HCT116 (cell line): ENCODE data around the gene PITRM1. TPM values are rescaled to one million over a fixed set of nuclear protein-coding genes. Genes with fewer than 3 reads are reported as not detected.

ENCODE experiments used
- ATAC-seq: fragments of 200-7000 bp; cut with Tn5 transposase; 2 replicates; pipeline ENCODE4 v1.9.1; 2020; ENCODE audit warnings: mild to moderate bottlenecking, moderate library complexity
- BruUV-seq: library from RNA; stranded (reverse); fragments of 400-500 nt; replicated peaks from 2 replicates; lab custom pipeline; 2021; lab: Mats Ljungman, UMichigan
- CTCF ChIA-PET: fragments of 300-600 bp; sonication (Branson Sonifier 250); formaldehyde crosslinking; loops from one replicate; lab custom pipeline; 2021; ENCODE audit warnings: antibody characterized with exemption; lab: Charles Lee
- POLR2A ChIA-PET: fragments of 300-600, 350-600 bp; sonication (Branson Sonifier 250); formaldehyde crosslinking; loops from one replicate; lab custom pipeline; 2021; ENCODE audit warnings: antibody characterized with exemption; lab: Charles Lee
- RAD21 ChIA-PET, 2 experiments: fragments of 300-600 bp; sonication (Branson Sonifier 250); formaldehyde crosslinking; loops; one replicate each; lab custom pipeline; 2023; ENCODE audit warnings: low total read pairs in 2 of 2; ENCODE audit not compliant: uncharacterized antibody in 2 of 2, unreplicated experiment in 2 of 2, low non-redundant PET in 1 of 2; lab: Charles Lee
- DNase-seq: peaks from one replicate; pipeline ENCODE4 v3.0.0-alpha.2; 2010; ENCODE audit warnings: low read depth, low spot score
- H2AFZ ChIP-seq: fragments of 200-600 bp; shearing (Covaris generic), sonication (generic); 2 replicates; pipeline ENCODE4 v1.6.1; 2017; ENCODE audit warnings: low read depth, mixed run types, mixed read lengths, antibody characterized with exemption, low read length; ENCODE audit not compliant: poor library complexity, severe bottlenecking
- H3K27ac ChIP-seq: 2 replicates; pipeline ENCODE4 v1.5.1; 2012; ENCODE audit warnings: low read depth, low read length
- H3K27me3 ChIP-seq: fragments of 200-600 bp; sonication (generic); 2 replicates; pipeline ENCODE4 v1.6.1; 2016; ENCODE audit warnings: mixed run types, low read length, mixed read lengths; ENCODE audit not compliant: insufficient read depth
- H3K36me3 ChIP-seq, 2 experiments: fragments of 200-500 bp in 1 of 2; fragments of 200-600 bp in 1 of 2; sonication (Bioruptor generic) in 1 of 2; sonication (generic) in 1 of 2; 2 replicates each; pipeline versions ENCODE4 v1.5.1 to v1.6.1; 2014 to 2016; ENCODE audit warnings: low read length in 2 of 2, inconsistent platforms in 1 of 2, mixed read lengths in 1 of 2, mixed run types in 1 of 2; ENCODE audit not compliant: insufficient read depth in 2 of 2, control insufficient read depth in 1 of 2
- H3K4me1 ChIP-seq, 2 experiments: fragments of 200-600 bp in 1 of 2; sonication (generic) in 1 of 2; 2 replicates each; pipeline versions ENCODE4 v1.5.1 to v1.6.1; 2012 to 2017; ENCODE audit warnings: low read length in 2 of 2, inconsistent platforms in 1 of 2, mild to moderate bottlenecking in 1 of 2, mixed read lengths in 1 of 2, mixed run types in 1 of 2, moderate library complexity in 1 of 2; ENCODE audit not compliant: insufficient read depth in 2 of 2, control insufficient read depth in 1 of 2
- H3K4me2 ChIP-seq: fragments of 200-600 bp; sonication (generic); 2 replicates; pipeline ENCODE4 v1.6.1; 2017; ENCODE audit warnings: mixed run types, low read length, mixed read lengths
- H3K4me3 ChIP-seq, 2 experiments: fragments of 200-600 bp in 1 of 2; sonication (generic) in 1 of 2; replicated peaks in 1 of 2; 2 replicates each; pipeline ENCODE4 v1.5.1; 2011 to 2016; ENCODE audit warnings: low read length in 2 of 2, control low read depth in 1 of 2, low read depth in 1 of 2, mild to moderate bottlenecking in 1 of 2, mixed read lengths in 1 of 2, mixed run types in 1 of 2
- H3K79me2 ChIP-seq: fragments of 200-600 bp; sonication (generic); 2 replicates; pipeline ENCODE4 v1.6.1; 2017; ENCODE audit warnings: mild to moderate bottlenecking, mixed run types, low read length, moderate library complexity, mixed read lengths; ENCODE audit not compliant: insufficient read depth
- H3K9ac ChIP-seq: fragments of 200-600 bp; sonication (generic); 2 replicates; pipeline ENCODE4 v1.6.1; 2016; ENCODE audit warnings: low read length, mixed read lengths
- H3K9me2 ChIP-seq: fragments of 200-600 bp; sonication (generic), shearing (Covaris generic); 2 replicates; pipeline ENCODE4 v1.6.1; 2017; ENCODE audit warnings: mixed run types, mild to moderate bottlenecking, moderate library complexity; ENCODE audit not compliant: insufficient read depth
- H3K9me3 ChIP-seq, 2 experiments: fragments of 200-500 bp in 1 of 2; fragments of 200-600 bp in 1 of 2; sonication (Bioruptor generic) in 1 of 2; sonication (generic) in 1 of 2; 2 replicates each; pipeline ENCODE4 v1.6.1; 2014 to 2017; ENCODE audit warnings: low read length in 2 of 2, mixed read lengths in 2 of 2, inconsistent platforms in 1 of 2, low read depth in 1 of 2, mild to moderate bottlenecking in 1 of 2, mixed run types in 1 of 2, moderate library complexity in 1 of 2; ENCODE audit not compliant: control insufficient read depth in 1 of 2, insufficient read depth in 1 of 2
- H4K20me1 ChIP-seq: fragments of 200-600 bp; sonication (generic), shearing (Covaris generic); 2 replicates; pipeline ENCODE4 v1.6.1; 2017; ENCODE audit warnings: mixed run types, mild to moderate bottlenecking, moderate library complexity; ENCODE audit not compliant: insufficient read depth
- EGR1 ChIP-seq: IDR thresholded peaks from 2 replicates; pipeline ENCODE4 v1.6.1; 2012; ENCODE audit warnings: low read depth
- ELF1 ChIP-seq: IDR thresholded peaks from 2 replicates; pipeline ENCODE4 v1.6.1; 2012; ENCODE audit warnings: low read depth, borderline replicate concordance
- EZH2 ChIP-seq: fragments of 200-600 bp; sonication (generic); IDR thresholded peaks from 2 replicates; pipeline ENCODE4 v1.6.1; 2017; ENCODE audit warnings: antibody characterized with exemption, mixed run types
- FOSL1 ChIP-seq: IDR thresholded peaks from 2 replicates; pipeline ENCODE4 v1.6.1; 2012; ENCODE audit warnings: low read depth
- REST ChIP-seq: IDR thresholded peaks from 2 replicates; pipeline ENCODE4 v1.6.1; 2012; ENCODE audit warnings: low read depth
- intact Hi-C: fragments of 100-400 bp; cut with micrococcal nuclease; formaldehyde crosslinking; loops from 2 replicates; pipeline ENCODE4 v1.10.0; 2022
- total RNA-seq: library from RNA; stranded (reverse); gene quantifications from one replicate; pipeline ENCODE4 v1.2.1, GENCODE V29; 2021; ENCODE audit not compliant: unreplicated experiment

The PITRM1 gene
- total RNA-seq, 1 experiment from 2014 or later = 59.5 TPM

- H2AFZ ChIP-seq = no peak overlapping the region
- RAD21 ChIA-PET = interaction anchor here in 1 of 2 experiments (0.6 kb wide), 1 partner anchor 1320 kb away, joined by 3 read pairs; no protein-coding TSS in a partner anchor
- BruUV-seq = no TSS peak
- H3K36me3 ChIP-seq = no peaks in the 10 kb centered on the region
- POLR2A ChIA-PET = no interaction called here
- no peaks in the 10 kb centered on the region for H3K9me2 ChIP-seq
- H3K27ac ChIP-seq = no peak overlapping the region
- no peak overlapping the region for H3K4me2 ChIP-seq
- H3K4me3 ChIP-seq = no peak overlapping the region
- no peaks in the 10 kb centered on the region for H3K9me3 ChIP-seq
- H3K4me1 ChIP-seq = peaks cover 7 to 14% of the 10 kb centered on the region in 2 experiments; a peak in 3 of 4 replicates
- H4K20me1 ChIP-seq = no peaks in the 10 kb centered on the region
- no peak overlapping the region for H3K9ac ChIP-seq
- DNase-seq (no peak), ATAC-seq (no peak)
- H3K79me2 ChIP-seq = no peaks in the 10 kb centered on the region
- peaks cover 14% of the 10 kb centered on the region; the same call in 1 of the 2 replicates for H3K27me3 ChIP-seq
- CTCF ChIA-PET = no interaction called here
- intact Hi-C loops = loop anchor here (10.0 kb wide), 2 partner anchors 1320 to 1460 kb away; no protein-coding TSS in a partner anchor
- TF ChIP-seq REST (no peak), ELF1 (no peak), EGR1 (no peak), FOSL1 (no peak), EZH2 (no peak)
Measured at GRCh38 chr10:3194871-3195270, 22.3 kb upstream of the PITRM1 start.
